GM23248 (cell line): ENCODE results near the gene ITGA8.

Experiments
- EZH2 ChIP-seq: fragments of 200-600 bp; sonication (generic); IDR thresholded peaks from 2 replicates; pipeline ENCODE4 v1.6.1; 2018; ENCODE audit warnings: antibody characterized with exemption, mild to moderate bottlenecking; ENCODE audit not compliant: insufficient read depth, poor library complexity, severe bottlenecking
- EZH2phosphoT487 ChIP-seq: fragments of 200-600 bp; sonication (generic); IDR thresholded peaks from 2 replicates; pipeline ENCODE4 v1.6.1; 2018; ENCODE audit warnings: antibody characterized with exemption, moderate library complexity, mild to moderate bottlenecking, low read depth; ENCODE audit not compliant: insufficient read depth

DNA sequence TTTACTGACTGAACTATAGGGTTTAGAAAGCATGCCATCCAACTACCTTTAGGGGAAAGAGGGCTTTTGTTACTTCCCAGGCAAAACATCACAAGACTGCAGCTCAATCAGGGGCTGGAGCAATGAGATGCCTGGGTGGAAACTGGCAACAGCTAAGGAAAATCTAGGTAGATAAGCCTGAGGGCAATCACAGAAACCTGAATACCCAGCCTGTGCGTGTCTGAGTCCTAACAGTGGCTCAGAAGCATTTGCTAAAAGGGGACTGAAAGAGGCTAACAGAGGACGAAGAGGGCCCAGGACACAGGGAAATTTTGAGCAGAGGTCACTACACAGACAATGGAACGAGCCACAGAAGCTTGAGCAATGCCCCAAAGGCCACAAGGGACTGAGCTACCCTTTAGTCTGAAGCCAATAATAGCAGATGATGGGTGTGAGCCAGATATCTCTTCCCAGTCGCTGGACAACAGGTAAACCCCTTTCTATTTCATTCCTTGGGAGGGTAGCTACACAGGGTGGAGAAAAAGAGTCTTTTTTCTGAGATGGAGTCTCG is 79.1 kb downstream of the ITGA8 start:
- no peak for TF ChIP-seq EZH2
- no peak for TF ChIP-seq EZH2phosphoT487
